Measurements from ENCODE around the gene TOB2. TPM values are rescaled to one million over a fixed set of nuclear protein-coding genes. Genes with fewer than 3 reads are reported as not detected.
A peak's percentile ranks its signal among the peaks of the same experiment; 100 is the strongest.
"Not testable (repeated sequence)": the region's sequence is repeated elsewhere in the genome, so short reads cannot be mapped to it uniquely, and the experiment has no call there.

Gene TOB2
- total RNA-seq, 1 donor from 2014 or later: 26.2 TPM

DNA sequence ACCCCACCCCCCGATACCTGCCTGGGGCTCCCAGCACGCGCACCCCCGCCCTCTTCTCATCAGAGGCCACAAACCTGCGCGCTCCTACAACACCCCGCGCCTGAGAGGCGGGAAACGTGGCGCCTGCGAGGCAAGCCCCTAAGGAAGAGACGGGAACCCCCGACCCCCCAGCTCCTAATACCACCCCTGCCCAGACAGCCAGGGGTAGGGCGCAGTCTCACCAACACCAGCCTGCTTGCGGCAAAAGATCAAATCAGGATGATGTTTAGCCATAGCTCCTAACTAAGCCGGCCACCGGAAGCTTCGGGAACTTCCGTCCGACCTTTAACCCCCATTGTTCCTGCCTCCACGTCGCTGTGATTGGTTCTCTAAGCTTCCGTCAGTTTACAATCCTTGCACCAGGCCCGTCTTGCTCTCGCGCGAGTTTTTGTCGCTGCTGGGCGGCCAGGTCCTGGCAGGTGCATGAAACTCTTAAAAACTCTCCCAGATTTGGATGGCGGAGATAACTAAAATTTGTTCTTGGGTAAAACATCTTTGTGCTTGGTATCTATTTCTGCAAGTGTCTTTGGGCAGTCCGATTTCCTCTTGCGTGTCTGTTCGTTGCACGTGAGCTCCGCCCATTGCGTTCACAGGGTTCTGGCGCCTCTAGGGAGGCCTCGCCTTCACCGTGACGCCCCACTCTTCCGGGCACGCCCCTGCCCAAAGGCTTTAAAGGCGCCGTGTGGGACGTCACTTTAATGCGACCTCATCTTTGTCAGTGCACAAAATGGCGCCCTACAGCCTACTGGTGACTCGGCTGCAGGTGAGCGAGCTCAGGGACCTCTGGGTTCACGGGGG is 22.0 kb upstream of the TOB2 start, which contains the start of the genes ACO2 and PHF5A:
ACO2 (plus strand) TSS at position 737 of the 837 bp plus-strand sequence; CDS start at position 767, 30 bp downstream.
PHF5A (minus strand) TSS at position 312 of the 837 bp plus-strand sequence; CDS start at position 273, 39 bp downstream.
- peak; percentile 99 for DNase-seq (ENCODE audit: low read depth)

DNA sequence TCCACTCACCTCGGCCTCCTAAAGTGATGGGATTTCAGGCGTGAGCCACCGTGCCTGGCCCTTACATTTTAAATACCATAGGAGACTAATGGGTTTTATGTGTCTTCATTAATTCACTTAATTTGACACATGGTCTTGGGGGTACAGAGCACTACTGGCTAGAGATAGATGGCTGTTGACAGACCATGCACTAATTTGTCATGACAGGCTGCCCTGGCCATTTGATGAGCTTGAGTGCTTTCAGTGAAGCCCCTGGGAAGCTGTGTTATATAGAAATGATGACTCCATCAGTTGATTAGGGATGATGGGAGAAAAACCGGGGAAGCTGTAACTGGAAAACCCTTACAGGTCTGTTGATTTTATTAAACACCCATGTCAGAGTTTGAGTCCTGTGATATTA is 15.3 kb upstream of the TOB2 start:
- DNase-seq (ENCODE audit: low read depth): no peak

DNA sequence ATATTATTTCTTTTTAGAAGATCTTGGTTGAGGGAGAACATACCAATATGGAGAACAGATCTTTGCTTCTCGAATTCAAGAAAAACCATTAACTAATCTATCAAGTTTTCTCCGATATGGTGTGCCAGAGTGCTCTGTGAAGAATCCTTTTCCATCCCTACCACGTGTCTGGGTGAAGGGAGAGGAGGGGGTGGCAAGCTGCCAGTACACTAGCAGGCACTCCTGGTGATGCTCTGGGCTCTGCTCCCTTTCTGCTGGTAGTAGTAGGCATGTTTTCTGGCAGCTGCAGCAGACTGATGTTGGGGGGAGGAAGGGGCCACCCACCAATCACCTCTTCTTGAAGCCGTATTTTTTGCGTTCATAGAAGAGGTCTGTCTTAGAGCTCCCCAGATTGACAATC is 13.5 kb upstream of the TOB2 start:
- not testable (repeated sequence) for DNase-seq (ENCODE audit: low read depth)

DNA sequence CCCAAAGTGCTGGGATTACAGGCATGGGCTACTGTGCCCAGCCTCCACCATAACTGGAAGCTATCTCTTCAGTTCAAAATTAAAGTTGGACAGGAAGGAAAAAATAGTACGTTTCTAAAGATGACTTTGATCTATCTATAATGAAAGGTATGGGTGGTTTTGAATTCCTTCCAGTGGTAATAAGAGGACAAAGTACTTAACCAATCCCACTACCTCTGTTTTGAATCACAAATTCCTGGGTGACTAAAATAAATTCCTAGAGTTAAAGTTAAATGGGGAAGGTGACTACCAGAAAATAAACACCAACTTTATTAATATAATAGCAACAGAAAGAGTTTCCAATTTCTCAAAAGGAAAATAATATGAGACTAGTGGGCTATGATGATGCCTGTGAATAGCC is 12.8 kb upstream of the TOB2 start:
- DNase-seq (ENCODE audit: low read depth): no peak

DNA sequence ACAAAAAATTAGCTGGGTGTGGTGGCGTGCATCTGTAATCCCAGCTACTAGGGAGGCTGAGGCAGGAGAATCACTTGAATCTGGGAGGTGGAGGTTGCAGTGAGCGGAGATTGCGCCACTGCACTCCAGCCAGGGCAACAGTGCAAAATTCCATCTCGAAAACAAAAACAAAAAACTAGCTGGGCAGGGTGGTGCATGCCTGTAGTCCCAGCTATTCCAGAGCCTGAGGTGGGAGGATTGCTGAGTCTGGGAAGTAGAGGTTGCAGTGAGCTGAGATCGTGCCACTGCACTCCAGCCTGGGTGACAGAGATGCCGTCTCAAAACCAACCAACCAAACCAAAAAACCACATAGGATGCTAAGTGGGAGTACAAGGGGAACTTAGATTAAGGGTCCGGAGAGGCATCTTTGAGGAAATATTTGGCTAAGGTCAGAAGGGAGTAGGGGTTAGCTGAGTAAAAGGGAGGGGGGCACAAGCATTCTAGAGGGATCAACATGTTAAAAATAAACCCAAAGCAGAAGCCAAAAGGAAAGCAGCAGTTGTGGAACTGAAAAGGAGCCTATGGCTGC is 11.6 kb upstream of the TOB2 start:
- DNase-seq (ENCODE audit: low read depth): no peak

DNA sequence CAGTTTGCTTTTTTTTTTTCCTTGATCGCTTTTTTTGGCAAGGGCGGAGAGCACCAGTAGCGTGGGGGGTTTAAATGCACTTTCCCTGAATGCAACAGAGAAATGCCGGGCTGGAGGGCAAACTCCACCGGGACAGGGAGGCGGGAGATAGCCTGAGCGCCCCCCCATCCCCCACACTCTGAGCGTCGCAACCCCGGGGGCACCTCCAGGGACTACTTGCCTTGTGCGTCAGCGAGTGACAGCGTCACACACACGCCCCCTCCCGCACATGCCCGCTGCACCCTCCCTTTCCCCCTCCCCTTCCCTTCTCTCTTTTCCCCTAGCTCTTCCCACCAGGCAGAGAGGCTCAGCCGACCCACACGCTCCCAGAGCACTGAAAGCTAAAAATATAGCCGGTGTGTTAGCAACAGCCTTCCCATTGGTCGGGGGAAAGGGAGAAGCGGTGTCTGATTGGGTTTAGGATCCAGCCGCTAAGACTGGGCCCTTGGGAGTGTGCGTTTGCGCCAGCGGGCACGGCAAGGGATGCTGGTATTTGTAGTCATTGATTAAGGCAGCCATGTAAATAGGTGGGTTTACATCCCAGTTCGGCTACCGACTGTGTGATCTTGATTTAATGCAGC is 1.7 kb upstream of the TOB2 start:
- DNase-seq (ENCODE audit: low read depth): peak; percentile 100

DNA sequence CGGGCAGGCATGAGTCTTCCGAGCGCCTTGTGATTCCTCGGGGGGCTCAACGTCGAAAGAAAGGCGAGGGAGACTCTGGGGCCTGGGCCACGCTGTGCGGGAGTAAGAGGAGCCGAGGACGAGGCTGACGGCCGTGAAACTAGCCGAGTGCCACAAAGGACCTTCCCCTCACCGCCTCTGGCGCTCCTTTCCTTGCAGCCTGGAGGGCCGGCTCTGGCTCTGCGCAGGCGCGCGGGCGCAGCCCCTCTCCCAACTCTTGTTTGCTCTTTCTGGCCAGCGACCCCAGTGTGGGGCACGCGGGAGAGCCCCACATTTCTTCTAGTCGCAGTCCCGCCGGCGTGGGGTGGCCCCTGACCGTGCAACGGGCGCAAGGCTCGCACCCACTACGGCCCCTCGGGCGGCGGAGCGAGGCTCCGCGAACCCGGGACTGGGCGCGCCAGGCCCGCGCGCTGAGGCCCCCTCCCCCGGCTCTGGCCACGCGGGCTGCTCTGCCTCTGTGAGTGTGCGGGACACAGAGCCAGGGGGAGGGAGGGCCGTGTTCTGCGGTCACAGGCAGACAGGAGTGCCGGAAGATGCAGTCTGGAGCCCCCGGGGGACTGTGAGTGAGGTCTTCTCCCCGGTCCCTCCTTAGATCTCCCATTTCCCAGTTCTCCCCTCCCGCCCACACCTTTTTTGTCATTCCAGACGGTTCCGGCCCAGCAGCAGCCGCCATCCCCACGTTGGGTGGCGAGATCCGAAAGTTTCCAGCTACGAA is 1.0 kb upstream of the TOB2 start:
- DNase-seq (ENCODE audit: low read depth): peak; percentile 74

DNA sequence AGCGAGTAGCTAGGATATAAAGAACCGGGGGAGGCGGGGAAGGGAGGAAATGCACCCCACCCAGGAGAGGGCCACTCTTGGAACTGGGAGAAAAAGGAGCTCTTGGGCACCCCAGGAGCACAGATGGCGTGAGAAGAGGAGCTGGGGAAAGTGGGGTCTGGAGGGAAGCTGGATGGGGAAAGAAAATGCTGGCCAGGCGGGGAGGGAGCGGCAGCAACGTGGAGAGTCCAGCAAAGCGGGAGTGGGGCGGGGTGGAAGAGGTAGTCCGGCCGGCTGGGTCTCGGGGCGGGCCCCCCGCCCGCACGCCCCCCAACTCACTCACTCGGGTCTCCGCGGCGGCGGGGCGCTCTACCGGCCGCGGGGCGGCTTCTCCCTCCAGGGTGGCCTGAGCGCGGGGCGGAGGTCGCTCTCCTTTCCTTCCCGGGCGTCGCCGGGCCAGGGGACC is 522 bp downstream of the TOB2 start:
- DNase-seq (ENCODE audit: low read depth): peak; percentile 13

DNA sequence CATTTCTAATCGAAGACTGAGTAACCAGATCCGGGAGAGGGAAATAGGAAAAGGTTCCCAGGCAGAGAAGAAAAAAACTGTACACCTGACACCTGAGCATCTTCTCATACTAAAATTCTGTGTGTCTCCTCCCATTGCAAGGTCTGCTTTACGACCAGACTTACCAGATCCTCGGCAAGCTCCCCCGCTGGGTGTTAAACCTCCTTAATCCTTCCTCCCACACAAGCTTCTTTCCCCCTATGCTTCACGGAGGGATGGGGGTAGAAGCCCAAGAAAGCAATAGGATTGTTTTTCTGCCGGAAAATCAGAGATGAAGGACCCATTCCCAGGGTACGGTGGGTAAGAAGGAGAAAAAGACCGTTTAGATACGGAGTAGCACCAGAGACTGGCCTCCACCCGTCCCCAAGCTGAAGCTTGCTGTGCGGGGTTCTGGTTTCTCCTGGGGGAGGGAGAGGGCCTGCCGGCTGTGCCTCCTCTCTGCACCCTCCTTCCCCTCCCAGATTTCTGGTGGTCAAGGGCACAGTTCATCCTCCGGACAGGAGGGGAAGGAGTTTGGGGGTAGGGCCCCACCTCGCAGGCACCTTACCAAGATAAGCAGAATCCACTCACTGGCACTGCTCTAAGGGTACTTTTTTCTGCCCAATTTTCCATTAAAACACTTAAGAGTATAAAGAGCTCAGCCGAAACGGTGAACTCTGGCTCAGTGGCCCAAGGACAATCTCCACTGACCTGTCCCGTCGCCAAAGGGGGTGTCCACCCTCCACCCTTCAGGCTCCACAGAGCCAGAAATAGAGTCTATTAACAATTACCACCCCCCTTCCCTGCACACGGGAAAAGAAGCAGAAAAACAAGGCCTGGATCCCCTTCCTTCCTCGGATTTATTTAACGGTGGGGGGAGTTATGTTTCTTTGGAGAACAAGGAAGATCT is 1.2 kb downstream of the TOB2 start:
- DNase-seq (ENCODE audit: low read depth): peak; percentile 32

DNA sequence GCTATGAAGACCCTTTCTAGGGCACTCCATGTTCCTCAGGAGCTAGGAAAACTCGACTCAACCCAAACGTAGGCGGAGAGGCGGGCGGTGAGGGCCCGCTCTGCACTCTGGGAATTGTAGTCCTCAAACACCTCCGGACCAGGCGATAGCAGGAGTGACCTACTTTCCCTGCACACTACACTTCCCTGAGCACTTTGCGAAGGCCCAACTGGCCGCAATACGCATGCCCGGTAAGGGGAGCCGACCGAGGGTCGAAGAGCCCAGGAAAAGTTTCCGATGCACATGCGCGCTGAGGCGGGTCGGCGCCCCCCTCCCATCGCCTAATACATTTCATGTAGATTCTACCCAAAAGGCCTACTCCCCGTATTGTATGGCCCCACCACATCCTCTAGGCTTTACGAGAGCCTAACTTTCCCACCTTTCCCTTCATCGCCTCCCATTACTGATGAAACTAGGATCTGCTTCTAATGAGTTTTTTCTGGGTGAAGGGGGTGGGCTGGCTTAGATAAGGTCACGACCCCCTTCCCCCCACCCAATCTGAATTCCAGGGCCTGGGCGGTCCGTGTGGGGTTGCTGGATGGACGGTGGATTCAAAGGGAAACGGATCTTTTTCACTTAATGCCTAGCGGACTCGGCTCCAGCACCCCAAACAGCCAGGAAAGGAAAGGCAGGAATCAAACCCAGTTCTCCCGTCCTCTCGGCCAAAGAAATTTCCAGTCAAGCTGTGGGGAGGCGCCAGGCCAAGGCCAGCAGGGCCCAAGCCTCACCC is 2.1 kb downstream of the TOB2 start:
- DNase-seq (ENCODE audit: low read depth): peak; percentile 98

DNA sequence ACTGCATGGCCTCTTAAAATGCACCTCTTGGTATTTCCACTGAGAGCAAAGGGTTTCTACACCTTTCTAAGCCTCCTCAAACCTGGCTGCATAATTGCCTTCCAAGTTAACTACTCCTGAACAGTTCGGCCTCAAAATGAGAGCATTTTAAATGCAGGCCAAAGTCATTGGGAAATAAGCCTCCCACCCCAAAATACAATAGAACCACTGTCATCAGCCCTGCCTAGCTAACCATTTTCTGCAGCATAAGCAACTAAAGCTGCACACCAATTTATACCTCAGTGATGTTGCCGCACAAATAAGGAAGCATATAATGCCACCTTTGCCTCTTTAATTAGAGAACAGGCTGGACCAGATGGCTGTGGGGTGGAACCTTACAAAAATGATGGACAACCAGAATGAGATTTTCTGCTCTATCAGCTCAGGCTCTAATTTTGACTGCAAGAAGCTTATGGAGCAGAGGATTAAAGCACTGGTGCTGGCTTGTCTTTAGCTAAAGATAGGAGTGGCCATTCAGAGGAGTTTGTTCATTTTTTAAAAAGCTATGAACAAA is 4.3 kb downstream of the TOB2 start:
- DNase-seq (ENCODE audit: low read depth): no peak

DNA sequence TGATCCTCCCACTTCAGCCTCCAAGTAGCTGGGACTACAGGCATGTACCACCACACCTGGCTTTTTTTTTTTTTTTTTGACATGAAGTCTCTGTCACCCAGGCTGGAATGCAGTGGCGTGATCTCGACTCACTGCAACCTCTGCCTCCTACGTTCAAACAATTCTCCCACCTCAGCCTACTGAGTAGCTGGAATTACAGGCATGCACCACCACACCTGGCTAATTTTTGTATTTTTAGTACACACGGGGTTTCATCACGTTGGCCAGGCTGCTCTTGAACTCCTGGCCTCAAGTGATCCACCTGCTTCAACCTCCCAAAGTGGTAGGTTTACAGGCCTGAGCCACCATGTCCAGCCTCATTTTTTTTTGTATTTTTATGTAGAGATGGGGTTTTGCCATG is 6.1 kb downstream of the TOB2 start:
- not testable (repeated sequence) for DNase-seq (ENCODE audit: low read depth)

DNA sequence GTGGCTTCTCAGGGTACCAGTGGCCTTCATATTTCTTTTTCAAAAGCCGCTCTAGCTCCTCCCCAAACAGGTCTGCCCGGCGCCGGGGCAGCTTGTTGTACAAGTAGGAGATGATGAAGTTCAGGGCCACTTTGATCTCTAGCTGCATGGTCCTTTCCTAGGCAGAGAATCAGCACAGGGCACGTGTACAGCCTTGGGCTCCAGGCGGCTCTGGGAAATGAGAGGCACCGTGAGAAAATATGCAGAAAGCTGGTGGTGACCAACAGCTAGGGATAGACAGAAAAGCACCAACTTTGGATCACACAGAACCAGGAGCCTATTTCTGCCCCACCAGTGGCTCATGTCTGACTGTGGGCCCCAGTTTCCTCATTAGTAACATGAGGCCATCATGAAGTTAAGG is 9.4 kb downstream of the TOB2 start:
- DNase-seq (ENCODE audit: low read depth): no peak

DNA sequence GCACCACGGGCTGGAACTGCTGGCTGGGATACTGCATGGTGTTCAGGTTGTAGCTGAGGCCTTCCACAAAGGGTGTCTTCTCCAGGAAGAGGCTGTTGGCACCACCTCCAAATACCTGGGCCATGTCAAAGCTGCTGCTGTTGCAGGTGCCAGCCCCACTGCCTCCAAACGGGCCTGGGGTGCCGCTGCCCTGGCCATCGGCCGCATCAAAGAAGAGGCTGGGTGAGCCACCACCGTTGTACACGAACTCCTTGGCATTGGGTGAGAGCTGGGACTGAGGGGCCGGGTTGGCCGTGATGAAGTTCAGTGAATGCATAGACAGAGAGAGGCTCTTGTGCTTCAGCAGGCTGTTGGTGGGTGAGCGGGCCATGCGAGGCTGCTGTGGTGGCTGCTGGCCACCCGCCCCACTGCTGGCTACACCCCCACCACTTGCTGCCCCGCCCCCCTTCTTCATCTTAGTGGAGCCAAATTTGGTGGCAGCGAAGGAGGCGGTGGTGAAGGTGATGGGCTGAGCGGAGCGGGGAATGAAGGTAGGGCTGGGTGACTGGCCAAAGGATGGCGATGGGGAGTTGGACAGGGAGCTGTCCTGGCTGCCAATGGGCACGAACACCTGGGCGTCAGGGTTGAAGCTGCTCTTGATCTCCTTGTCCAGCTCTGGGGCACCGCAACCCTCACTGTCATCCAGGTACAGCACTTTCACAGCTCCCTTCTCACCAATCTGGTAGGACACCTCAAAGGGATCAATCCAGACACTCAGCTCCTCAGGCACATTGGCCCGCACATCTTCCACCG is 10.1 kb downstream of the TOB2 start:
- no peak for DNase-seq (ENCODE audit: low read depth)

DNA sequence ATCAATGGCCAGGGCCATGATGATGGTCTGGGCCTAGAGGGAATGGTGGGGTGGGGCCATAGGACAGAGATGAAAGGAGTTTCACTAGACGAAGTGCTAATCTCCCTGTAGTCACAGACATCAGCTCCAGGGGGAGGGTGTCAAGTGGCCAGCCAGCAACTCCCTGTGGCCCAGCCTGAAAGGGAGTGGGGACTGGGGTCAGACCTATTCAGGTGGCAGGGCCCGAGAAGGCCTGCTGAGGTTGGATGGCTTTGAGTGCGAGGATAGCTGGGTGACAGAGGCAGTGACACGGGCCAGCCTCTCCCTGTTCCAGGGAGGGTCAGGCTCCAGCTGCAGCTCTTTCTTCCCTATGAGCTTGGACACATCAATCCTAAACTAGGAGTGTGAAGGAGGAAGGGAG is 11.0 kb downstream of the TOB2 start:
- no peak for DNase-seq (ENCODE audit: low read depth)

DNA sequence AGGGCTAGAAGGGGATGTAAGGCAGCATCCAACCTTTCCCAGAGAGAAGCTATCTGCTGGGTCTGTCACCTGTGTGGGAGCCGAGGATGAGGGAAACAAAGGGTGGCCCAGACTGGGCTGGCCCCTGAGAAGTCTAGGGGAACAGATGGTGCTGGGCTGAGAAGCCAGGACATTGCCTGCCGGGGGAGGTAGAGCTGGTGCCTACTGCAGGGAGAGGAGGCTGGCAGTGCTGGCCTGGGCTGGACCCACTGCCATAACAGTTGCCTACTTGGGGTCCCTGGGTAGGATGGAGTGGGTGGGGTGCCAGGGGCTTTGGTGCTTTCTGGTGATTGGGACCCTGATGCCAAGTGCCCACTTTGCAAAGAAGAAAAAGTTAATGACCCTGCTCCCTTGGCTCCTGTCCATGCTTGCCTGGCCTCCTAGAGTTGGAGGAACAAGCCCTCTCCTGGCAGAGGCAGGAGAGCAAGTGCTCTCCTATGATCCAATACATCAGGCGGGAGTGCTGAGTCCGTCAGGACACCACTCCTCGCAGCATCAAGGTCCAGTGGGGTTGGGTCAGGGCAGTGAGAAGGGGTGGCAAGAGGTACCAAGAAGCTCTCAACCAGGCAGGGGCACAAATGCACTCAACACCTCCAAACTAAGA is 12.1 kb downstream of the TOB2 start:
- not testable (repeated sequence) for DNase-seq (ENCODE audit: low read depth)

DNA sequence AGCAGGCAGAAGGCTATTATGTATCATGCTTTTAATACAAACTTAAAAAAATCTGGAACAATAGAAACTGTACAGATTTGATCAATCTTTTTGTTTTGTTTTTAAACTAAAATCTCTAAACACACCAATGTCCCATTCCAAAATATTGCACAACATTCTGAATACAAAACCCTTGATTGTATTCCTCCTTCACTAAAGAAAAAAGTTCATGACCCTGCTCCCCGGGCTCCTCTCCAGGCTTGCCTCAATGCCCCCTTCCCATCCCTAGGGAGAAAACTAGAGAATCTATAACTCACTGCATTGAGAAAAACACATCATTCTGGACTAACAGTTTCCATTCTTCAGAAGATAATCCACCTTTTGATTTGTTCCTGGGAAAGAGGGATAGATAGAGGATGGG is 13.1 kb downstream of the TOB2 start:
- not testable (repeated sequence) for DNase-seq (ENCODE audit: low read depth)

DNA sequence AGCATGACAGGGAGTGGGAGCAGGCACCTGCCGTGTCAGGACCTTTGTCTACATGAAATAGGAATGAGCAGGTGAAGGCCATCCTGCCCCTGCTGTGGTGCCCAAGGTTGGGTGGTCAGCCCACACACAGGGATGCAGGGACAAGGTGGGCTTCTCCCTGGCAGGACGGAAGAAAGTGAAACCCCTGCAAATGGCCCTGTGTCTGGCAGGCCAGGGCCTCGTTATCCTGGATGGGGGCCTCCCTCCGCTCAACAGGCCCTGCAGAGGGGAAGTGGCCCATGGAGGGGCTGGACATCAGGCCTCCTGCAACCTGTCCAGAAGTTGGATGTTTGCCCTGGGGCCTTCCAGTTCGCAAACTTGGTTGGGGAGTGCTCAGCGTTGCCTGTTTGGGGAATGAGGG is 14.9 kb downstream of the TOB2 start:
- no peak for DNase-seq (ENCODE audit: low read depth)
